Upper lobe of left lung (tissue), 6 donors: ENCODE data around the gene CD6. TPM values are rescaled to one million over a fixed set of nuclear protein-coding genes. Genes with fewer than 3 reads are reported as not detected.

ENCODE experiments used
- ATAC-seq, 2 donors: fragments of 200-7000 bp; cut with Tn5 transposase; one replicate each; pipeline ENCODE4 v1.9.1; 2022; ENCODE audit warnings: mild to moderate bottlenecking in 2 of 2, moderate library complexity in 2 of 2; ENCODE audit not compliant: low FRiP score in 2 of 2
- DNase-seq, 2 donors: peaks; one replicate each; pipeline ENCODE4 v3.0.0-alpha.2; 2019 to 2020
- H3K27ac ChIP-seq, 4 donors: fragments of 200-600 bp; sonication (generic); one replicate each; pipeline ENCODE4 v1.5.1; 2016 to 2019
- H3K27me3 ChIP-seq, 4 donors: fragments of 200-600 bp; sonication (generic); one replicate each; pipeline ENCODE4 v1.5.1; 2017 to 2019
- H3K36me3 ChIP-seq, 4 donors: fragments of 200-600 bp; sonication (generic); one replicate each; pipeline ENCODE4 v1.5.1; 2016 to 2019
- H3K4me1 ChIP-seq, 4 donors: fragments of 200-600 bp; sonication (generic); one replicate each; pipeline ENCODE4 v1.5.1; 2018 to 2019
- H3K4me3 ChIP-seq, 4 donors: fragments of 200-600 bp; sonication (generic); one replicate each; pipeline ENCODE4 v1.5.1; 2017 to 2019; ENCODE audit warnings: mild to moderate bottlenecking in 2 of 4, moderate library complexity in 1 of 4
- H3K9me3 ChIP-seq, 4 donors: fragments of 200-600 bp; sonication (generic); one replicate each; pipeline ENCODE4 v1.5.1; 2018 to 2019
- EP300 ChIP-seq, 4 donors: sonication (generic); formaldehyde crosslinking; IDR thresholded peaks; one replicate each; pipeline ENCODE4 v1.5.1; 2017; ENCODE audit warnings: antibody characterized with exemption in 4 of 4, control low read depth in 2 of 4
- POLR2A ChIP-seq, 4 donors: fragments of 450-650 bp; IDR thresholded peaks; one replicate each; pipeline ENCODE4 v1.5.1; 2016 to 2017; ENCODE audit warnings: antibody characterized with exemption in 4 of 4, mild to moderate bottlenecking in 2 of 4
- POLR2AphosphoS5 ChIP-seq, 2 donors: sonication (generic); formaldehyde crosslinking; IDR thresholded peaks; one replicate each; pipeline ENCODE4 v1.5.1; 2017; ENCODE audit warnings: antibody characterized with exemption in 2 of 2
- WGBS, 2 donors: methylation state at CpG; one replicate each; pipeline ENCODE4 v1.1.5; 2017 to 2018; 5-methylcytosine and 5-hydroxymethylcytosine counted together
- total RNA-seq, 6 donors: library from RNA; depleted of rRNA in 4 of 6; stranded (reverse); fragments of >200 nt in 4 of 6; gene quantifications; one replicate each; pipeline versions ENCODE4 v1.1.0 to v1.2.1, GENCODE V29; 2016 to 2021
- TF ChIP-seq, protein P1 (sequence below), 6 experiments: fragments of 450-650 bp in 4 of 6; fragments of 200-600 bp in 2 of 6; sonication (generic) in 2 of 6; IDR thresholded peaks; one replicate each; pipeline ENCODE4 v1.5.1; 2016 to 2019; ENCODE audit warnings: antibody characterized with exemption in 6 of 6
- donor health status: DM: no; HTN: no; CAD: no; lungs with moderate emphysema.
- donor health status: DM: no; HTN: yes; CAD: no; lungs with severe emphysema.

The CD6 gene, protein sequence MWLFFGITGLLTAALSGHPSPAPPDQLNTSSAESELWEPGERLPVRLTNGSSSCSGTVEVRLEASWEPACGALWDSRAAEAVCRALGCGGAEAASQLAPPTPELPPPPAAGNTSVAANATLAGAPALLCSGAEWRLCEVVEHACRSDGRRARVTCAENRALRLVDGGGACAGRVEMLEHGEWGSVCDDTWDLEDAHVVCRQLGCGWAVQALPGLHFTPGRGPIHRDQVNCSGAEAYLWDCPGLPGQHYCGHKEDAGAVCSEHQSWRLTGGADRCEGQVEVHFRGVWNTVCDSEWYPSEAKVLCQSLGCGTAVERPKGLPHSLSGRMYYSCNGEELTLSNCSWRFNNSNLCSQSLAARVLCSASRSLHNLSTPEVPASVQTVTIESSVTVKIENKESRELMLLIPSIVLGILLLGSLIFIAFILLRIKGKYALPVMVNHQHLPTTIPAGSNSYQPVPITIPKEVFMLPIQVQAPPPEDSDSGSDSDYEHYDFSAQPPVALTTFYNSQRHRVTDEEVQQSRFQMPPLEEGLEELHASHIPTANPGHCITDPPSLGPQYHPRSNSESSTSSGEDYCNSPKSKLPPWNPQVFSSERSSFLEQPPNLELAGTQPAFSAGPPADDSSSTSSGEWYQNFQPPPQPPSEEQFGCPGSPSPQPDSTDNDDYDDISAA
- total RNA-seq, result 10 to 100 TPM in 2 of 6 donors, 1 to 10 TPM in 4; 3.8 to 27.2 (median 5.3) TPM

DNA sequence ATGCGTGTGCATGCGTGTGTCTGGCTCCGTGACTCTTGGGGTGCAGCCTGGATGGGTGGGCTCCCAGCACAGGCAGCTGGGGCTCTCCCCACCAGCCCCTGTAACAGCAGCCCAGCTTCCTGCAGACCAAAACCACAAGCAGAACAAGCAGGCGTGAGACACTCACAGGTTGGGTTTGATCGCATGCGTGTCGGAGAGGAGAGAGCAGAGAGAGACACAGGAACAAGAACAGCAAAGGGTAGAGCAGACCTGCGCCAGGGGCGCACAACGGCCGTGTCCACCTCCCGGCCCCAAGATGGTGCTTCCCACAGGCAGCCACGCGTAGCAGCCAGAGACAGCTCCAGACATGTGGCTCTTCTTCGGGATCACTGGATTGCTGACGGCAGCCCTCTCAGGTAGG lies at the start of gene CD6:
Gene CD6 (plus strand): TSS at position 161 of the 400 bp plus-strand sequence. CDS start 186 bp downstream, at position 347.
- Histone ChIP-seq H3K36me3 (no peaks in the 10 kb centered on the region), H3K27me3 (no peaks in the 10 kb centered on the region), H3K9me3 (peaks cover 0 to 4% (median 0%) of the 10 kb centered on the region in 4 donors), H3K4me3 (peak within 1 kb of the TSS in 3 of 4 donors; percentile 23 to 36 (median 34)), H3K27ac (peak within 1 kb of the TSS in 2 of 4 donors; percentile 66 to 72), H3K4me1 (peaks cover 0 to 7% (median 2%) of the 10 kb centered on the region in 4 donors)
- DNase-seq (peak in 1 of 2 donors; percentile 58), ATAC-seq (peak in 1 of 2 donors; percentile 13)
- 63 to 68% methylated on average over 14 to 16 of the region's 16 CpGs for WGBS, 2 donors
- TF ChIP-seq POLR2A (IDR thresholded peaks at IDR 0.05) (peak in 1 of 4 donors; percentile 45), EP300 (IDR thresholded peaks at IDR 0.05) (no peak)

DNA sequence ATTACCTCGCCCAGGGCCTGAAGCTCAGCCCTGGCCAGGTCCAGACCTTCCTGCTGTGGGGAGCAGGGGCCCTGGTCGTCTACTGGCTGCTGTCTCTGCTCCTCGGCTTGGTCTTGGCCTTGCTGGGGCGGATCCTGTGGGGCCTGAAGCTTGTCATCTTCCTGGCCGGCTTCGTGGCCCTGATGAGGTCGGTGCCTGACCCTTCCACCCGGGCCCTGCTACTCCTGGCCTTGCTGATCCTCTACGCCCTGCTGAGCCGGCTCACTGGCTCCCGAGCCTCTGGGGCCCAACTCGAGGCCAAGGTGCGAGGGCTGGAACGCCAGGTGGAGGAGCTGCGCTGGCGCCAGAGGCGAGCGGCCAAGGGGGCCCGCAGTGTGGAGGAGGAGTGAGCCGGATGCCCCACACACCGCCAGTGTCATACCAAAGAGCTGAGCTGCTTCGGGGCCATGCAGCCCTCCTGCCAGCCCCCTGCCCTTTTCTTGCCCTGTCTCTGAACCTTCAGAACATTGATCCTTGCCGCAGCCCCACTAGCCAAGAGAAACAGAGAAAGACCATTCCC lies 49.6 kb upstream of the CD6 start:
- peaks cover 19 to 45% (median 31%) of the 10 kb centered on the region in 4 donors for H3K4me1 ChIP-seq
- H3K27ac ChIP-seq, result no peak overlapping the region
- H3K4me3 ChIP-seq, result no peak overlapping the region
- peaks cover 2 to 10% (median 8%) of the 10 kb centered on the region in 4 donors for H3K27me3 ChIP-seq
- 91 to 93% methylated on average over 22 to 23 of the region's 23 CpGs for WGBS, 2 donors
- H3K36me3 ChIP-seq, result peaks cover 17 to 42% (median 31%) of the 10 kb centered on the region in 4 donors
- peak in 1 of 2 donors; percentile 74 for DNase-seq
- TF ChIP-seq POLR2AphosphoS5 (IDR thresholded peaks at IDR 0.05) (no peak), EP300 (IDR thresholded peaks at IDR 0.05) (no peak), POLR2A (IDR thresholded peaks at IDR 0.05) (no peak)
- TF ChIP-seq, protein P1, sequence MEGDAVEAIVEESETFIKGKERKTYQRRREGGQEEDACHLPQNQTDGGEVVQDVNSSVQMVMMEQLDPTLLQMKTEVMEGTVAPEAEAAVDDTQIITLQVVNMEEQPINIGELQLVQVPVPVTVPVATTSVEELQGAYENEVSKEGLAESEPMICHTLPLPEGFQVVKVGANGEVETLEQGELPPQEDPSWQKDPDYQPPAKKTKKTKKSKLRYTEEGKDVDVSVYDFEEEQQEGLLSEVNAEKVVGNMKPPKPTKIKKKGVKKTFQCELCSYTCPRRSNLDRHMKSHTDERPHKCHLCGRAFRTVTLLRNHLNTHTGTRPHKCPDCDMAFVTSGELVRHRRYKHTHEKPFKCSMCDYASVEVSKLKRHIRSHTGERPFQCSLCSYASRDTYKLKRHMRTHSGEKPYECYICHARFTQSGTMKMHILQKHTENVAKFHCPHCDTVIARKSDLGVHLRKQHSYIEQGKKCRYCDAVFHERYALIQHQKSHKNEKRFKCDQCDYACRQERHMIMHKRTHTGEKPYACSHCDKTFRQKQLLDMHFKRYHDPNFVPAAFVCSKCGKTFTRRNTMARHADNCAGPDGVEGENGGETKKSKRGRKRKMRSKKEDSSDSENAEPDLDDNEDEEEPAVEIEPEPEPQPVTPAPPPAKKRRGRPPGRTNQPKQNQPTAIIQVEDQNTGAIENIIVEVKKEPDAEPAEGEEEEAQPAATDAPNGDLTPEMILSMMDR (IDR thresholded peaks at IDR 0.05), result no peak
- ATAC-seq, result no peak
- no peaks in the 10 kb centered on the region for H3K9me3 ChIP-seq

DNA sequence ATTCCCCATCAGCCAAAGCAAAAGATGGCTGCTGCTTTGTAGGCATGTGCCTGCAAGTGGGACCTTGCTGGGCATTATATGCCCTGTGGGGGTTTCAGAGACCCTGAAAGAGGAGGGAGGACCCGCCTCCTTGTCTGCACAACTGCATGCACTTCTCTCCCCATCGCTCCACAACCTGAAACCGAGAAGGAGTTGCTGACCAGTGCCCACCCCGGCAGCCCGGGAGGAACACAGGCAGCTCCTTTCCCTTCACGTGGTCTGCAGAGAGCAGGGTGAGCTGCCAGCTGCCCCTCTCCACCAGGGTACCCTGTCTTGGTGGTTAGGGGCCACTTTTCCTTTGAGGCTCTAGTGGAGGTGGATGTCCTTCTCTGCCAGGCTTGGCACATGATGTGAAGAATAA lies 48.6 kb upstream of the CD6 start:
- DNase-seq (no peak), ATAC-seq (no peak)
- no peak overlapping the region for H3K4me3 ChIP-seq
- H3K4me1 ChIP-seq, result peaks cover 19 to 38% (median 31%) of the 10 kb centered on the region in 4 donors
- H3K27me3 ChIP-seq, result peaks cover 2 to 10% (median 8%) of the 10 kb centered on the region in 4 donors
- 81 to 88% methylated on average over 6 of the region's 6 CpGs for WGBS, 2 donors
- no peaks in the 10 kb centered on the region for H3K9me3 ChIP-seq
- TF ChIP-seq EP300 (IDR thresholded peaks at IDR 0.05) (no peak), POLR2A (IDR thresholded peaks at IDR 0.05) (no peak), POLR2AphosphoS5 (IDR thresholded peaks at IDR 0.05) (no peak)
- TF ChIP-seq, protein P1 (IDR thresholded peaks at IDR 0.05), result no peak
- no peak overlapping the region for H3K27ac ChIP-seq
- H3K36me3 ChIP-seq, result peaks cover 17 to 42% (median 31%) of the 10 kb centered on the region in 4 donors

DNA sequence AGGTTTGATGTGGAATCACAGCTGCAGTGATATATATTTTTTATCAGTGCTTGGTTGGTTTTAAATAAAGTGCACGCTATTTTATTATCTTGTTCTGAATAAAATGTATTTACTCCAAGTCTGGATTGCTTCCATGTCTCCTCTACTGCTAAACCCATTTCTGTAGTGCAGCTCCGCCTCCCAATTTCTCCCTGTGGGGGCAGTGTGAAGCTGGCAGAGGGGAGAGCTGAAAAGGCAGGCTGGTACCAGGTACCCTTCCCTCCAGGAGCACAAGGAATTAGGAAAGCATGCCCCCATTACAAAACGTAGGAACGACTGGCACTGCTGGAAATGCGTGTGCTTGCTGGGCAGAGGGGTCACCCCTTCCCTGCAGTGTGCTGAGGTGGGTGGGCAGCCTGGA lies 48.2 kb upstream of the CD6 start:
- H3K27ac ChIP-seq, result no peak overlapping the region
- H3K4me3 ChIP-seq, result no peak overlapping the region
- WGBS, 2 donors, result 85 to 93% methylated on average over 5 of the region's 5 CpGs
- peaks cover 19 to 34% (median 29%) of the 10 kb centered on the region in 4 donors for H3K4me1 ChIP-seq
- peaks cover 17 to 42% (median 31%) of the 10 kb centered on the region in 4 donors for H3K36me3 ChIP-seq
- ATAC-seq (no peak), DNase-seq (no peak)
- H3K9me3 ChIP-seq, result no peaks in the 10 kb centered on the region
- TF ChIP-seq EP300 (IDR thresholded peaks at IDR 0.05), result no peak
- no peak for TF ChIP-seq POLR2A (IDR thresholded peaks at IDR 0.05)
- TF ChIP-seq POLR2AphosphoS5 (IDR thresholded peaks at IDR 0.05), result no peak
- TF ChIP-seq, protein P1 (IDR thresholded peaks at IDR 0.05), result no peak
- H3K27me3 ChIP-seq, result peaks cover 2 to 10% (median 8%) of the 10 kb centered on the region in 4 donors

DNA sequence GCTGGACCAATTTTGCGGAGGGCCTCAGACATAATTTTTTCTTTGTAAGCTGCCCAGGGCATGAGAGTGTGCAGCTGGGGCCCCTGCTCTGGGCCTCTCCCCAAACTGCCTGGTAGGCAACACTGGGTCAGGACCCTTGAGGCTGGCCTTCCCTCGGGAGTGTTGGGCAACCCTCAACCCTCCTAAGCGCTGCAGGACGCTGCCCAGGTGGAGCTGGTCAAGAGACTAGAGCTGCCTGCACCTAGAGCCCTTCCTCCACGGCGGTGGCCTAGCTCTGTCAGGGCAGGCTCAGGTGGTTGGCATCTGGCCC lies 47.7 kb upstream of the CD6 start:
- DNase-seq (no peak), ATAC-seq (no peak)
- TF ChIP-seq, protein P1 (IDR thresholded peaks at IDR 0.05), result no peak
- no peak for TF ChIP-seq POLR2AphosphoS5 (IDR thresholded peaks at IDR 0.05)
- TF ChIP-seq EP300 (IDR thresholded peaks at IDR 0.05), result no peak
- no peak for TF ChIP-seq POLR2A (IDR thresholded peaks at IDR 0.05)
- Histone ChIP-seq H3K27me3 (peaks cover 2 to 10% (median 8%) of the 10 kb centered on the region in 4 donors), H3K27ac (peak overlapping the region in 1 of 4 donors; percentile 74), H3K4me3 (peak overlapping the region in 3 of 4 donors; percentile 69 to 81 (median 76)), H3K4me1 (peaks cover 19 to 29% (median 25%) of the 10 kb centered on the region in 4 donors), H3K36me3 (peaks cover 17 to 42% (median 31%) of the 10 kb centered on the region in 4 donors), H3K9me3 (no peaks in the 10 kb centered on the region)
- WGBS, 2 donors, result 57 to 83% methylated on average over 1 to 6 of the region's 6 CpGs
